ENCODE results near the gene PGC. TPM values are rescaled to one million over a fixed set of nuclear protein-coding genes. Genes with fewer than 3 reads are reported as not detected.

The PGC gene
- total RNA-seq: 0.24 TPM in 1 of 2 replicates, not detected in the other

GRCh38 chr6:41747256-41748101 is at the start of gene PGC:
Gene PGC, minus strand, starts transcription at chr6:41747397. Its CDS starts 63 bp downstream, at chr6:41747334.

GRCh38 chr6:41787219-41787917 is 40.2 kb upstream of the PGC start, which contains the start of gene TOMM6:
Gene TOMM6, plus strand, starts transcription at chr6:41787694. Its CDS starts 4 bp downstream, at chr6:41787698.

GRCh38 chr6:41780551-41781365 is 33.6 kb upstream of the PGC start, which contains the start of gene PRICKLE4:
Gene PRICKLE4, plus strand, starts transcription at chr6:41780782. Its CDS starts 2,692 bp downstream, at chr6:41783474.

GRCh38 chr6:41779788-41780550 is 32.8 kb upstream of the PGC start, which contains the start of gene FRS3:
Gene FRS3, minus strand, starts transcription at chr6:41779900. Its CDS starts 2,913 bp downstream, at chr6:41776987.

GRCh38 chr6:41735427-41736185 is 11.6 kb downstream of the PGC start, which contains the start of gene TFEB:
Gene TFEB, minus strand, starts transcription at chr6:41735608. Its CDS starts 44,395 bp downstream, at chr6:41691213.

Other genes with a start within 250 kb of the PGC start
- 9.8 and 11.7 TPM in 2 replicates for gene FOXP4, start 201.0 kb downstream of the PGC start, total RNA-seq
- gene MDFI, start 108.9 kb downstream of the PGC start, total RNA-seq: 38.1 and 123 TPM in 2 replicates
- gene TFEB, start 11.8 kb downstream of the PGC start, total RNA-seq: 7.4 and 7.8 TPM in 2 replicates
- gene FRS3, start 32.5 kb upstream of the PGC start, total RNA-seq: 2.1 TPM in 2 replicates
- 0.65 and 1.6 TPM in 2 replicates for gene PRICKLE4, start 33.4 kb upstream of the PGC start, total RNA-seq
- 168 and 177 TPM in 2 replicates for gene TOMM6, start 40.3 kb upstream of the PGC start, total RNA-seq
- 0.65 and 2.9 TPM in 2 replicates for gene USP49, start 148.0 kb upstream of the PGC start, total RNA-seq
- 19.4 and 21.3 TPM in 2 replicates for gene MED20, start 173.7 kb upstream of the PGC start, total RNA-seq
- gene BYSL, start 174.1 kb upstream of the PGC start, total RNA-seq: 9.7 and 13.6 TPM in 2 replicates
- gene CCND3, start 194.4 kb upstream of the PGC start, total RNA-seq: 92.1 and 128 TPM in 2 replicates